Measurements from ENCODE around the gene KMO.

KMO gene

GRCh38 chr1:241630005-241630404 lies 97.8 kb downstream of the KMO start:
- no peak for DNase-seq (ENCODE audit: low read depth)

DNA sequence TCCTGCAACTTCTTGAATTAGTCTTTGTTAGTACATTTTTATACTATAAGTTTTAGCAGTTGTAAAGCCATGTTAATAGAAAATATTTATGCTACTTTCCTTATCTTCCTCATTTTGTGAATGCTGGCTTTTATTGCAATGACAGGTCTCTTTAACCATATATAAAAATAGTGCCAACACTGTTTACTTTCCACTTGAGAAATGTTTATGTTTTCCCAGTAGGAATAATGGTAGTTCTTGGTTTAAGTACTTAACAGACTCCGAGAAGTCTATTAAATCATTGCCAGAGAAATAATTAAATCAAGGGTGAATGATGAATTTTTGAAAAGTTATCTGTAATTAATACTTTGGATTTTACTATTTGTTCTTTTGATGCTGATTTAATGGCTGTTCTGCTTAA lies 98.3 kb downstream of the KMO start:
- DNase-seq (ENCODE audit: low read depth): no peak

GRCh38 chr1:241630899-241631298 lies 98.7 kb downstream of the KMO start:
- DNase-seq (ENCODE audit: low read depth): no peak

- DNase-seq (ENCODE audit: low read depth): no peak
Measured at GRCh38 chr1:241631674-241632073, 99.5 kb downstream of the KMO start.

- no peak for DNase-seq (ENCODE audit: low read depth)
Measured at GRCh38 chr1:241632987-241633386, 100.8 kb downstream of the KMO start.

DNA sequence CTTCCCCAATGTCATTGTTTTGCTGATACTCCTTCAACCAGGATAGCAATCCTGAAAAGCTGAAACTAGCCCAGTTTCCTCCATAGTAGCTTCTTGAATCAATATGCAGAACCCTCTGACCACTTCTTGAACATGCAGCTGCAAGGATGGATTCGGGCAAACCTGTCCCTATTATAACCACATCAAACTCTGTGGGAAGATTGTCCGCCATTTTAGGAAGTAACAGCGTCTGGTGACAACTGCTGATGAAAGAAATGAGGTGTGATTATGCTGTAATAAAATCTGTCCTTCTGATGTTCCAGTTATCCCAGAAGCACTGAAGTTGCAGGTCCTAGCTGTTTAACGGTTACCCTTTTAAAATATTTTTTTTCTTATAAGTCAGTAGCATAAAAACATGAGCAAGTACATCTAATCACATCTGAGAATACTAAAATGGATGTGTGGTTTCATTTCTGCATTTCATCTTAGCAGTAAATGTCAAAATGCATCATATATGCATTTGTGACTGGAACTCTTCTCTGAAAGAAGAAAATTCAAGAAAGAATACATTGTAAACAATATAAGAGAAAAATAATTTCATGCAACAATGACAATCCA lies 103.5 kb downstream of the KMO start:
- DNase-seq (ENCODE audit: low read depth): no peak

GRCh38 chr1:241636291-241636690 lies 104.1 kb downstream of the KMO start:
- DNase-seq (ENCODE audit: low read depth): no peak

GRCh38 chr1:241637046-241637590 lies 104.9 kb downstream of the KMO start:
- DNase-seq (ENCODE audit: low read depth): no peak

- peak; percentile 46 for DNase-seq (ENCODE audit: low read depth)
Measured at GRCh38 chr1:241637604-241638003, 105.4 kb downstream of the KMO start.

DNA sequence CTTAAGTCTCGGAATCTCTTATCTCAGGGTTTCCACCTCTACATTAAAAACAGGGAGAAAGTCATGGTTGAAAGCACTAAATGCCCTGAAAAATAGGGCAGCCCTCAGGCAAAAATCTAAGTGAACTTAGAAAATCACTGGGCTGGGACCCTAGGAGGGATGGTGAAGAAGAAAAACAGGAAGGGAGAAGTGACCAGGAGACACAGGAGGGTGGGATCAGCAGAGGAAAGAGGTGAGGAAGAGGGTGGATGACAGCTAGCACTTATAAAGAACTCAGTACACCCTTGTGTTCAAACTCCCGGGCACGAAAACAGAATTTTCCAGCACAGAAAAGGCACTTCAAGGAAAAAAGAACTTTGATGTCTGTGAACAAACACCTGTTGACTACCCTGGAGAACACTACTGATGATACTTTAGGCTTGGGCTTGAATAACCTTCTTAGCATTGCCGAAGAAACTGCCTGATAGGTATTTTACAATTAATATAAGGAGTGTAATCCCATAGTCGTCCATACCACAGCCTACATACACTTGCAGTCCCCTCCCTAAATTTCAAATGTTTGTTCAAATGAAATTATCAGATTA lies 106.0 kb downstream of the KMO start:
- DNase-seq (ENCODE audit: low read depth): no peak

- peak; percentile 21 for DNase-seq (ENCODE audit: low read depth)
Measured at GRCh38 chr1:241638909-241639622, 106.9 kb downstream of the KMO start.

DNA sequence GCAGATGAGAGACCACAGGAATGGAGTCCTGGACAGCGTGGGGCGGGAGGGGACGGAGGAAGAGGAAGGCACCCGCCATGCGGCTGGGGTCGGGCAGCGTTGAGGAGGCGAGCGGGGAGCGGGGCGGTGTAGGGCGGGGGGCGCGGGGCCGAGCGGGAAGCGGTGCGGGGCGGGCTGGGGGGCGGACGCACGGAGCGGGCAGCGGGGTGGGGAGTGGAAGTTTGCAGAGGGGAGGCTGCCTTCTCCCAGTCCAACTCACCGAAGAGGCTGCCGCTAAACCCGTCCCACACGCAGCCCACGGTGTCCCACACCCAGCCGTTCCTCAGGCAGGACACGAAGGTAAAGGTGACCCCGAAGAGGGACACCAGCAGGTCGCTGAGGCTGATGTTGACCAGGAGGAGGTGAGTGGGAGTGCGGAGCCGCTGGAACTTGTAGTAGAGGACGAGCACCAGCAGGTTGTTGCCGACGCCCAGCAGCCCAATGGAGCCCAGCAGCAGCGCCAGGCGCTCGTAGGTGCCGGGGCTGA lies 107.5 kb downstream of the KMO start:
- DNase-seq (ENCODE audit: low read depth): peak; percentile 66

- DNase-seq (ENCODE audit: low read depth): peak; percentile 90
Measured at GRCh38 chr1:241640149-241640866, 108.1 kb downstream of the KMO start, which contains the start of the genes CHML and OPN3. Gene CHML (minus strand): TSS chr1:241640369. CDS start chr1:241635766, 4,603 bp downstream. Gene OPN3 (minus strand): TSS chr1:241640369. CDS start chr1:241640254, 115 bp downstream.

- DNase-seq (ENCODE audit: low read depth): peak; percentile 23
Measured at GRCh38 chr1:241640867-241641622, 108.9 kb downstream of the KMO start.

- peak; percentile 84 for DNase-seq (ENCODE audit: low read depth)
Measured at GRCh38 chr1:241641773-241642592, 109.8 kb downstream of the KMO start.

- no peak for DNase-seq (ENCODE audit: low read depth)
Measured at GRCh38 chr1:241642593-241642944, 110.4 kb downstream of the KMO start.

DNA sequence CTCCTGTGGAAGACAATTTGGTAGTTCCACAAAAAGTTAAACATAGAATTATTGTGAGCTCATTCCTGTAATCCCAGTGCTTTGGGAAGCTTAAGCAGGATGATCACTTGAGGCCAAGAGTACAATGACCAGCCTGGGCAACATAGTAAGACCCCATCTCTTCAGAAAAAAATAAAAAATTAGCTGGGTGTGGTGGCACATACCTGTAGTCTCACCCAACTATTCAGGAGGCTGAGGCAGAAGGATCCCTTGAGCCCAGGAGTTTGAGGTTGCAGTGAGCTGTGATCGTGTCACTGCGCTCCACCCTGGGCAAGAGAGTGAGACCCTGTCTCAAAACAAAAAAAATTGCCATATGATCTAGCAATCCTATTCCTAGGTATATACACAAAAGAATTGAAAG lies 112.1 kb downstream of the KMO start:
- no peak for DNase-seq (ENCODE audit: low read depth)

DNA sequence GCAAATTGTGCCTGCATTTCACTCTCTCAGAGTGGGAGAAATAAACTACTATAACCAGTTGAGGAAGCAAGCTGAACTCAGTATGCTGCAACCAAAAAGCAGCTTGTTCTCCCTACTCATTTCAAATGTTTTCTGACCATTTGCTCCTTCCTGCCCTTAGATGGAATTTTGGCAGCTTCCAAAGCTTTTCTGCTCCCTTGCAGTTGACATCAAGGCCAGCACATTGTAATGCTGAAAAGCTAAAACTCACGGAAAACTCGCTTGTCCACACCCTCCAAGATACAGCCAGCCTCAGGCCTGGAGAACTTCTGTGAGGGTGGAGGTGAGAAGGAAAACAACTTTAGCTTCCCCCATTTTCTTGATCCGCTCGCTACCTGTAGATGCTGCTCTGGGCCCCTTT lies 113.0 kb downstream of the KMO start:
- no peak for DNase-seq (ENCODE audit: low read depth)

All from ELR (cell line).